ENCODE measurements around the gene ELF3.

DNA sequence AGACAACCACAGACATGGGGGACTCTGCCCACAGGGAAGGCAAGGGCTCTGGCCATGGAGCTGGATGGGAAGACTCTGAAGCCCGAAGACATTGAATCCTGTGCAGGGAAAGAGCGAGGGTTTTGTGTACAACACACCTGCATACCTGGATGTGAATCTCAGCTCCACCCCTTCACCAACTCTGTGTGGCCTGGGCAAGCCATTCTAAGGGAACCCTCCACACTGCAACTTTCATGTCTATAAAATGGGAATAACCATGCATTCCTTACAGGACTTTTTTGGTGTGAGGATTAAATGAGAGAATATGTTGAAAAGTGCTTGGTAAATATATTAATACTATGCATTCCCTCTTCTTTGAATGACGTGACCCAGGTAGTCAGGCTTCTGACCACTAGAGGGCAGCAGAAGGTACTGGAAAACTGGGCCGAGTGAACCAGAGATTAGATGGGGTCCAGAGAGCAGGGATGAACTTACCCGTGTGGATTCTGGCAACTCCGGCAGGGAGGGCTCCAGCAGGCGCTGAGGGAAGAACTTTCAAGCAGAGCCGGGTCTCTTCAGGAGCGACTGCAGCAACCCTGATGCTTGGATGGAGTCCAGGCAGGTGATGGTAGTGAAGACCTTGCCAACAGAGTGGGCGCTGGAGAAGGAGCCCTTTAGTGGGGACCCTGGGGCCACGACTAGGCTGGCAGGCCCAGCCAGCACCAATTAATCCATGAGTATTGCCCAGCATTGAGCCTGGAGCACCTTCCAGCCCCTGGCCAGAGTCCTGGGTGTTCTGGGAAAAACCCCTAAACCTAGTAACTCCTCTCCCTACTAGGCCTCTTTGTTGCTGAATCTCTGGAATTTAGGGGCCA, 834 bp upstream of the ELF3 start:
- no peak for TF ChIP-seq EZH2phosphoT487 (IDR thresholded peaks at IDR 0.05; ENCODE audit: borderline replicate concordance, low read depth, low read length)
- TF ChIP-seq, protein P1, sequence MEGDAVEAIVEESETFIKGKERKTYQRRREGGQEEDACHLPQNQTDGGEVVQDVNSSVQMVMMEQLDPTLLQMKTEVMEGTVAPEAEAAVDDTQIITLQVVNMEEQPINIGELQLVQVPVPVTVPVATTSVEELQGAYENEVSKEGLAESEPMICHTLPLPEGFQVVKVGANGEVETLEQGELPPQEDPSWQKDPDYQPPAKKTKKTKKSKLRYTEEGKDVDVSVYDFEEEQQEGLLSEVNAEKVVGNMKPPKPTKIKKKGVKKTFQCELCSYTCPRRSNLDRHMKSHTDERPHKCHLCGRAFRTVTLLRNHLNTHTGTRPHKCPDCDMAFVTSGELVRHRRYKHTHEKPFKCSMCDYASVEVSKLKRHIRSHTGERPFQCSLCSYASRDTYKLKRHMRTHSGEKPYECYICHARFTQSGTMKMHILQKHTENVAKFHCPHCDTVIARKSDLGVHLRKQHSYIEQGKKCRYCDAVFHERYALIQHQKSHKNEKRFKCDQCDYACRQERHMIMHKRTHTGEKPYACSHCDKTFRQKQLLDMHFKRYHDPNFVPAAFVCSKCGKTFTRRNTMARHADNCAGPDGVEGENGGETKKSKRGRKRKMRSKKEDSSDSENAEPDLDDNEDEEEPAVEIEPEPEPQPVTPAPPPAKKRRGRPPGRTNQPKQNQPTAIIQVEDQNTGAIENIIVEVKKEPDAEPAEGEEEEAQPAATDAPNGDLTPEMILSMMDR (conservative IDR thresholded peaks at IDR 0.05; ENCODE audit: low read length): peak; percentile 95
